SK-N-SH treated with all-trans-retinoic acid at 6 μM for 48 hours (cell line): ENCODE data around the gene STK16.
A peak's percentile ranks its signal among the peaks of the same experiment; 100 is the strongest.

Source experiments
- ATAC-seq: fragments of 200-7000 bp; cut with Tn5 transposase; 3 replicates; pipeline ENCODE4 v1.9.1; 2020; ENCODE audit warnings: mild to moderate bottlenecking, moderate library complexity
- ARNTL ChIP-seq: fragments of 450-650 bp; formaldehyde crosslinking; IDR thresholded peaks from 2 replicates; pipeline ENCODE4 v1.5.0; 2020; ENCODE audit warnings: low read depth, mild to moderate bottlenecking, moderate library complexity, borderline replicate concordance
- BACH2 ChIP-seq: fragments of 250-450 bp; sonication (Bioruptor Pico); IDR thresholded peaks from 2 replicates; pipeline ENCODE4 v1.9.0; 2021; ENCODE audit warnings: mild to moderate bottlenecking, borderline replicate concordance
- CSDC2 ChIP-seq: fragments of 250-450 bp; sonication (Bioruptor Pico); IDR thresholded peaks from 2 replicates; pipeline ENCODE4 v1.5.0; 2020; ENCODE audit warnings: mild to moderate bottlenecking, moderate library complexity
- ESRRG ChIP-seq: fragments of 250-450 bp; sonication (Bioruptor Pico); IDR thresholded peaks from 2 replicates; pipeline ENCODE4 v1.6.1; 2021; ENCODE audit warnings: mild to moderate bottlenecking
- GLIS3 ChIP-seq: fragments of 250-450 bp; sonication (Bioruptor Pico); IDR thresholded peaks from 2 replicates; pipeline ENCODE4 v1.5.0; 2020; ENCODE audit warnings: mild to moderate bottlenecking, moderate library complexity
- ISL1 ChIP-seq: fragments of 250-450 bp; sonication (Bioruptor Pico); IDR thresholded peaks from 2 replicates; pipeline ENCODE4 v2.1.2; 2022; ENCODE audit warnings: mild to moderate bottlenecking, moderate library complexity
- PPARA ChIP-seq: fragments of 250-450 bp; sonication (Bioruptor Pico); IDR thresholded peaks from 2 replicates; pipeline ENCODE4 v1.5.0; 2020; ENCODE audit warnings: mild to moderate bottlenecking, borderline replicate concordance
- RARB ChIP-seq: fragments of 250-450 bp; sonication (Bioruptor Pico); IDR thresholded peaks from 2 replicates; pipeline ENCODE4 v1.8.0; 2021; ENCODE audit warnings: mild to moderate bottlenecking, moderate library complexity
- SNAI2 ChIP-seq: fragments of 250-450 bp; sonication (Bioruptor Pico); IDR thresholded peaks from 2 replicates; pipeline ENCODE4 v1.5.0; 2020; ENCODE audit warnings: mild to moderate bottlenecking, moderate library complexity
- TCF4 ChIP-seq: fragments of 250-450 bp; sonication (Bioruptor Pico); IDR thresholded peaks from 2 replicates; pipeline ENCODE4 v1.8.0; 2021; ENCODE audit warnings: mild to moderate bottlenecking, moderate library complexity, borderline replicate concordance
- ZC3H10 ChIP-seq: fragments of 250-450 bp; sonication (Bioruptor Pico); IDR thresholded peaks from 2 replicates; pipeline ENCODE4 v1.5.1; 2021; ENCODE audit warnings: mild to moderate bottlenecking, moderate library complexity
- ZFP30 ChIP-seq: fragments of 450-650 bp; formaldehyde crosslinking; IDR thresholded peaks from 2 replicates; pipeline ENCODE4 v1.5.0; 2022; ENCODE audit warnings: mild to moderate bottlenecking, moderate library complexity
- ZNF565 ChIP-seq: fragments of 450-650 bp; formaldehyde crosslinking; conservative IDR thresholded peaks from 2 replicates; pipeline ENCODE4 v1.5.0; 2020; ENCODE audit warnings: low read depth, mild to moderate bottlenecking, moderate library complexity
- ZNF70 ChIP-seq: fragments of 450-650 bp; formaldehyde crosslinking; IDR thresholded peaks from 2 replicates; pipeline ENCODE4 v1.5.0; 2020; ENCODE audit warnings: mild to moderate bottlenecking, moderate library complexity
- TF ChIP-seq, protein P1 (sequence below): fragments of 250-450 bp; sonication (Bioruptor Pico); IDR thresholded peaks from 2 replicates; pipeline ENCODE4 v1.5.0; 2020; ENCODE audit warnings: mild to moderate bottlenecking, moderate library complexity
- TF ChIP-seq, protein P2 (sequence below): fragments of 250-450 bp; sonication (Bioruptor Pico); IDR thresholded peaks from 2 replicates; pipeline ENCODE4 v1.5.1; 2020; ENCODE audit warnings: low read depth, mild to moderate bottlenecking, moderate library complexity
- TF ChIP-seq, protein P3 (sequence below): fragments of 250-450 bp; sonication (Bioruptor Pico); IDR thresholded peaks from 2 replicates; pipeline ENCODE4 v1.8.0; 2021; ENCODE audit warnings: low read depth, mild to moderate bottlenecking, moderate library complexity, borderline replicate concordance
- TF ChIP-seq, protein P4 (sequence below): fragments of 250-450 bp; sonication (Bioruptor Pico); IDR thresholded peaks from 2 replicates; pipeline ENCODE4 v1.5.1; 2021; ENCODE audit warnings: mild to moderate bottlenecking, moderate library complexity

STK16 gene

DNA sequence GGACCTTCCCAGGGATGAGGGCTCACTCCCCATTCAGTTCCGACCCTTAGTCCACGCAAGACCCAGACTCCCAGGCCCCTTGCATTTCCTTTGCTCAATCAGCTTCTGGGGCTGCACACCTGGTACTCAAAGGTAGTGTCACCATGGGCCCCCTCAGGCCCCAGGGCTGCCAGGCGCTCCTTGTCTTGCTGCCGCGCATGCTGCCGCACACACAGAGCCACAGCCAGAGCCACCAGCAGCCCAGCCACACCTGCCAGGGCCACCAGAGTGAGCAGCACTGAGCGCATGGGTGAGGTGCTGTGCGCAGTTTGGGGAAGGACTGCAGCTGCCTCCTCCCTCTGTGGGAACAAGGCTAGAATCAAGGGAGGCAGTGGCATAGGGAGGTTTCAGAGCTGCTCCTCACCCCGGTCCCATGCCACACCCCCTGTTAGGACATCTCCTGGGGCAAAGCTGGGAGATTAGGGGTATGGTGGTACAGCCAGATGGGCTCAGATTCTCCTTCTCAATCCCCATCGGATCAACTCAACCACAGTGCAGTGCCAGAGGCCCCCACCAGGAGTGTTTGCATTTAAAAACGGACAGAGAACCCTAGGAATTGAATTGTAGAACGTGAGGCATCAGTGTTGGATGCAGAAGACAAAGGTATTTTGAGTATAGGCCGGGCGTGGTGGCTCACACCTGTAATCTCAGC is 52.6 kb downstream of the STK16 start (continued):
- TF ChIP-seq, protein P1, sequence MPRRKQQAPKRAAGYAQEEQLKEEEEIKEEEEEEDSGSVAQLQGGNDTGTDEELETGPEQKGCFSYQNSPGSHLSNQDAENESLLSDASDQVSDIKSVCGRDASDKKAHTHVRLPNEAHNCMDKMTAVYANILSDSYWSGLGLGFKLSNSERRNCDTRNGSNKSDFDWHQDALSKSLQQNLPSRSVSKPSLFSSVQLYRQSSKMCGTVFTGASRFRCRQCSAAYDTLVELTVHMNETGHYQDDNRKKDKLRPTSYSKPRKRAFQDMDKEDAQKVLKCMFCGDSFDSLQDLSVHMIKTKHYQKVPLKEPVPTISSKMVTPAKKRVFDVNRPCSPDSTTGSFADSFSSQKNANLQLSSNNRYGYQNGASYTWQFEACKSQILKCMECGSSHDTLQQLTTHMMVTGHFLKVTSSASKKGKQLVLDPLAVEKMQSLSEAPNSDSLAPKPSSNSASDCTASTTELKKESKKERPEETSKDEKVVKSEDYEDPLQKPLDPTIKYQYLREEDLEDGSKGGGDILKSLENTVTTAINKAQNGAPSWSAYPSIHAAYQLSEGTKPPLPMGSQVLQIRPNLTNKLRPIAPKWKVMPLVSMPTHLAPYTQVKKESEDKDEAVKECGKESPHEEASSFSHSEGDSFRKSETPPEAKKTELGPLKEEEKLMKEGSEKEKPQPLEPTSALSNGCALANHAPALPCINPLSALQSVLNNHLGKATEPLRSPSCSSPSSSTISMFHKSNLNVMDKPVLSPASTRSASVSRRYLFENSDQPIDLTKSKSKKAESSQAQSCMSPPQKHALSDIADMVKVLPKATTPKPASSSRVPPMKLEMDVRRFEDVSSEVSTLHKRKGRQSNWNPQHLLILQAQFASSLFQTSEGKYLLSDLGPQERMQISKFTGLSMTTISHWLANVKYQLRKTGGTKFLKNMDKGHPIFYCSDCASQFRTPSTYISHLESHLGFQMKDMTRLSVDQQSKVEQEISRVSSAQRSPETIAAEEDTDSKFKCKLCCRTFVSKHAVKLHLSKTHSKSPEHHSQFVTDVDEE (CRISPR knock-in tag), result no peak
- TF ChIP-seq PPARA (CRISPR knock-in tag) (no peak), BACH2 (CRISPR knock-in tag) (no peak), TCF4 (CRISPR knock-in tag) (no peak), GLIS3 (no peak)

DNA sequence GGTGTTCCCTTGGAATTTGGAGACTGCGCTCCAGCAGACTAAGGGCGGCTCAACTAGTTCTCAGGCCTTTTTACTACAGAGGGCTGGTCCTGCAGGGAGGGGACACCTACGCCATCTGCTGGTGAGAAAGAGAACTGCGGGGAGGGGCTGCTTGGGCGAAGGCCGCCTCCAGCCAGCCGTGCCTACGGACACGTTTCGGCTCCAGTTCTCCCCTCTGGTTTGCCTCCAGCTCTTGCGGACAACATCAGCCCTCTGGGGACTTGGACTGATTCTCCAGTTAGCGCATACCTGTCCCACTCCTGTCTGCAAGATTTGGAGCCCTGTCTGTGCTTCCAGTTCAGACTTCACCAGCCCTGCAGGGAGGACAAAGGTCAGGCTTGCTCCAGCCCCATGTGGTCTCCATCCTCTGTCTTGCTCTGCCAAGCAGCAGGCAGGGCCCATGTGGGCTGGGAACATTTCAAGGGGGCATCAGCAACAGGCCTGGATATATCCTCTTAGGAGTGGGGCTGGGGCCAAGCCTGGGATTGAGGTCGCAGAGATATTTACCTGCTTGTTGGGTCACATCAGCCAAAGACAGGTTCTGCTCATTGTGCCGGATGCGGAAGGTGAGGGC is 53.6 kb downstream of the STK16 start:
- ATAC-seq, result peak; percentile 84
- TF ChIP-seq BACH2 (CRISPR knock-in tag), result no peak
- TF ChIP-seq ESRRG (CRISPR knock-in tag), result no peak
- no peak for TF ChIP-seq RARB (CRISPR knock-in tag)
- no peak for TF ChIP-seq ZFP30
- TF ChIP-seq PPARA (CRISPR knock-in tag), result no peak
- TF ChIP-seq CSDC2, result no peak
- TF ChIP-seq, protein P1 (CRISPR knock-in tag), result no peak
- no peak for TF ChIP-seq ARNTL
- TF ChIP-seq GLIS3, result no peak
- TF ChIP-seq, protein P2, sequence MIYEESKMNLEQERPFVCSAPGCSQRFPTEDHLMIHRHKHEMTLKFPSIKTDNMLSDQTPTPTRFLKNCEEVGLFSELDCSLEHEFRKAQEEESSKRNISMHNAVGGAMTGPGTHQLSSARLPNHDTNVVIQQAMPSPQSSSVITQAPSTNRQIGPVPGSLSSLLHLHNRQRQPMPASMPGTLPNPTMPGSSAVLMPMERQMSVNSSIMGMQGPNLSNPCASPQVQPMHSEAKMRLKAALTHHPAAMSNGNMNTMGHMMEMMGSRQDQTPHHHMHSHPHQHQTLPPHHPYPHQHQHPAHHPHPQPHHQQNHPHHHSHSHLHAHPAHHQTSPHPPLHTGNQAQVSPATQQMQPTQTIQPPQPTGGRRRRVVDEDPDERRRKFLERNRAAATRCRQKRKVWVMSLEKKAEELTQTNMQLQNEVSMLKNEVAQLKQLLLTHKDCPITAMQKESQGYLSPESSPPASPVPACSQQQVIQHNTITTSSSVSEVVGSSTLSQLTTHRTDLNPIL, result no peak
- no peak for TF ChIP-seq TCF4 (CRISPR knock-in tag)
- no peak for TF ChIP-seq ISL1 (CRISPR knock-in tag)
- no peak for TF ChIP-seq ZC3H10 (CRISPR knock-in tag)
- TF ChIP-seq ZNF70, result no peak
- no peak for TF ChIP-seq ZNF565 (CRISPR knock-in tag)
- TF ChIP-seq, protein P3, sequence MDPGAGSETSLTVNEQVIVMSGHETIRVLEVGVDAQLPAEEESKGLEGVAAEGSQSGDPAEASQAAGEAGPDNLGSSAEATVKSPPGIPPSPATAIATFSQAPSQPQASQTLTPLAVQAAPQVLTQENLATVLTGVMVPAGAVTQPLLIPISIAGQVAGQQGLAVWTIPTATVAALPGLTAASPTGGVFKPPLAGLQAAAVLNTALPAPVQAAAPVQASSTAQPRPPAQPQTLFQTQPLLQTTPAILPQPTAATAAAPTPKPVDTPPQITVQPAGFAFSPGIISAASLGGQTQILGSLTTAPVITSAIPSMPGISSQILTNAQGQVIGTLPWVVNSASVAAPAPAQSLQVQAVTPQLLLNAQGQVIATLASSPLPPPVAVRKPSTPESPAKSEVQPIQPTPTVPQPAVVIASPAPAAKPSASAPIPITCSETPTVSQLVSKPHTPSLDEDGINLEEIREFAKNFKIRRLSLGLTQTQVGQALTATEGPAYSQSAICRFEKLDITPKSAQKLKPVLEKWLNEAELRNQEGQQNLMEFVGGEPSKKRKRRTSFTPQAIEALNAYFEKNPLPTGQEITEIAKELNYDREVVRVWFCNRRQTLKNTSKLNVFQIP (CRISPR knock-in tag), result no peak

DNA sequence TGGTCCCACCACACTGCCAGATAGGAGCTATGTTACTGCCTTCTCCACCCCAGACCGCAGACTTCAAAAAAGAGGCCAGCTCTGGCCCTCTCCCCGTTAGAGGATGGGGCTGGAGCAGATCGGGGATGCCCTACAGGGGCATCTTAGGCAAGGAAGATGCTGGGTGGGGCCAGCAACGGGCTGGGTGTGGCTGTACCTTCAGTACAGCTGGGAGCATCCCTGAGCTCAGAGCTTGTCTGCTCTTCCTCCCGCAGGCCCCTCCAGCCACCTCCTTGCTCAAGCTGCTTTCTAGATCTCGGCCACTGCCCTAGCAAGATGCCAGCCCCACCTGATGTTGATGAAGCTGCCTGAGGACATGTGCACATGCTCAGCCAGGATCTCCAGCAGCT is 54.1 kb downstream of the STK16 start:
- ATAC-seq, result no peak
- TF ChIP-seq ISL1 (CRISPR knock-in tag) (no peak), SNAI2 (no peak), ARNTL (no peak), CSDC2 (no peak), ZNF565 (CRISPR knock-in tag) (no peak), PPARA (CRISPR knock-in tag) (no peak)
- TF ChIP-seq, protein P4, sequence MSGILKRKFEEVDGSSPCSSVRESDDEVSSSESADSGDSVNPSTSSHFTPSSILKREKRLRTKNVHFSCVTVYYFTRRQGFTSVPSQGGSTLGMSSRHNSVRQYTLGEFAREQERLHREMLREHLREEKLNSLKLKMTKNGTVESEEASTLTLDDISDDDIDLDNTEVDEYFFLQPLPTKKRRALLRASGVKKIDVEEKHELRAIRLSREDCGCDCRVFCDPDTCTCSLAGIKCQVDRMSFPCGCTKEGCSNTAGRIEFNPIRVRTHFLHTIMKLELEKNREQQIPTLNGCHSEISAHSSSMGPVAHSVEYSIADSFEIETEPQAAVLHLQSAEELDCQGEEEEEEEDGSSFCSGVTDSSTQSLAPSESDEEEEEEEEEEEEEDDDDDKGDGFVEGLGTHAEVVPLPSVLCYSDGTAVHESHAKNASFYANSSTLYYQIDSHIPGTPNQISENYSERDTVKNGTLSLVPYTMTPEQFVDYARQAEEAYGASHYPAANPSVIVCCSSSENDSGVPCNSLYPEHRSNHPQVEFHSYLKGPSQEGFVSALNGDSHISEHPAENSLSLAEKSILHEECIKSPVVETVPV (CRISPR knock-in tag), result no peak
- TF ChIP-seq, protein P3 (CRISPR knock-in tag), result no peak
- TF ChIP-seq, protein P1 (CRISPR knock-in tag), result no peak
